ENCODE data around the gene TMEM154.
A peak's percentile ranks its signal among the peaks of the same experiment; 100 is the strongest.

Gene TMEM154

GRCh38 chr4:152579916-152580315, 99.9 kb downstream of the TMEM154 start:
- no peak for TF ChIP-seq CTCF (conservative IDR thresholded peaks at IDR 0.05)
- no peak overlapping the region for H3K27ac ChIP-seq

DNA sequence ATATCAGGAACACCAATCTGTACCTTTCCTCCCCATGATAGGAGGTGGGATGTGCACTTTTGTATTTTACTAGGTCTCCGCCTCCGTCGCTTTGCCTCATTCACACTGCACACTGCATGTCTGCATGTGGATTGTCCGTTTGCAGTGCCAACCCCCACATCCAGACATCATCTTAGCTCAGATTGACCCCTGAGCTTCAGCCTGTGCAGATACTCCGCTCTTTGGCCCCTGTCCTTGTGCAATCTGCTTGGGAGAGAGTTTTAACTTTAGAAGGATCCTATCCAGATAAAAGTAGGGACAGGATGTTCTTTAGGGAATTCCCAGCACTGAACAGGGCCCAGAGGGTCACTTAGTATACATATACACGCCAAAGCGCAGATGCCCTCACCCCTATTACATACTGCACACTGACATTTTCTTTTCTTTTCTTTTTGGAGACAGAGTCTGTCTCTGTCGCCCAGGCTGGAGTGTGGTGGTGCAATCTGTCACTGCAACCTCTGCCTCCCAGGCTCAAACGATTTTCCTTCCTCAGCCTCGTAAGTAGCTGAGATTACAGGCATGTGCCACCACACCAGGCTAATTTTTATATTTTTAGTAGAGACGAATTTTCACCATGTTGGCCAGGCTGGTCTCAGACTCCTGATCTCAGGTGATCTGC, 100.6 kb downstream of the TMEM154 start:
- no peak overlapping the region for H3K27ac ChIP-seq
- no peak for TF ChIP-seq CTCF (conservative IDR thresholded peaks at IDR 0.05)

DNA sequence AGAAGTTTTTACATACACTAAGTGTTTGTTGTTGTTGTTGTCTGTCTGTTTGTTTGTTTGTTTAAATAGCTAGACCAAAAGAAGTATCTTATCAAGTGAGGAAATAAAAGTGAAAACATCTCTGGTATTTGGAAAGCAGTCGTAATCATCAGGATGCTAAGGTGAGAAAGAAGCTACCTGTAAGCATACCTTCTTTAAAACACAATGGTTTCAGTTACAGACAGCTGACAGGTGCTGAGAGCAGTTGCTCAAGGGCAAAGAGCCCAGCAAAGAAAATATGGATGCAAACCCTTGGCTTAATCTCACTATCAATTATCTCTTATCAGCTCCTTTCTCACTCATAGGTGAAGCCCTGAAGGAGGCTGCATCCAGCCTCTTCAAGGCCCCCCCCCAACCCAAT, 101.1 kb downstream of the TMEM154 start:
- no peak overlapping the region for H3K27ac ChIP-seq
- no peak for TF ChIP-seq CTCF (conservative IDR thresholded peaks at IDR 0.05)

DNA sequence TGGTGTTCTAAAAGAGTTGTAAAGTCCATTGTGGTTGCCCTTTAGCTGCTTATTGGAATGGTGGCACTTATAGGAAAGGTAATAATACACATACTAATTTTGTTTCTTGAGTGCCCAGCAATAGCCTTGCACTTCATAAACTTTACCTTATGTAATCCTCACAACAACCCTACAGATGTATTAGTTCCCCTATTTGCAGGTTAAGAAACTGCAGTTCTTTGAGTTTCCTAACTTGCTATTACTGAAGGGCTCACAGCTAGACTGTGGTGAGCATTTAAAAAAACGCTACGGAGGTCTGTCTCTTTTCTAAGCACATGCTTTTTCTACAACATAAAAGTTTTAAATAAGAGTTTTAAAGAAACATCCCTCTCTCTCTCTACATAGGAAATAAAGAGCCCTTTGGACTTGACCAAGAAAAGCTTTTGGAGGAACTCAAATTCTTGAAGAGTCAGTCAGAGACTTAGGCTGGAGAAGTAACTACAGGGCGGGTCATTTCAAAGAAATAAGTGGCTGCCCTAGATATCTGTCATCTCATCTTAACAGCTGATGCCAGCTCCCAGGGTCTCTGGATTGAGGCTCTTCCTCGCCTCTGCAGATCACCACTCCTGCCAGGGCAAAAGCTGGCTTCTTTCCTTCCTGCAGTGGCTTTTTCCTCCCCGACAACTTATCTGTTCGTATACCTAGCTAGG, 101.9 kb downstream of the TMEM154 start:
- TF ChIP-seq CTCF (conservative IDR thresholded peaks at IDR 0.05): no peak

DNA sequence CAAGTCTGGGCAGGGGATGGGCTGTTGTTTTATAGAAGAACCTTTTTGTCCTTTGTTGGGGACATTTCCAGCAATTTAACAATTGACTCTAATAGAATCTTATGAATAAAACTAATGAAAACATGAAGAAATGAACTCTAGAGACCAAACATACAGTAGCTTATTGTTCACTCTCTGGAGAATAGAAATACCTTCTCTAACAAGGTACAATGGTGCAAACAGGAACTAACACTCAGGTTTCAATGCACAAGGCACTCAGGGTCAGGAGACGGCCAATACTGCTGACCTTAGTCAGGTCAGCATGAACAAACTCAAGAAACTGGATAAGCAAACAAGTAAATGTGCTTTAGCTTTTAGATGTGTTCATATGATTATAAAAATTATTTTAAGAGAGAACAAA, 104.3 kb downstream of the TMEM154 start:
- TF ChIP-seq CTCF (conservative IDR thresholded peaks at IDR 0.05): no peak
- H3K27ac ChIP-seq: peak overlapping the region; percentile 62

More for the DNA sequence above, 101.9 kb downstream of the TMEM154 start:
- no peak overlapping the region for H3K27ac ChIP-seq

- peak overlapping the region; percentile 41; the same call in 1 of the 2 replicates for H3K27ac ChIP-seq
- no peak for TF ChIP-seq CTCF (conservative IDR thresholded peaks at IDR 0.05)
Measured at GRCh38 chr4:152573861-152574260, 105.9 kb downstream of the TMEM154 start.

DNA sequence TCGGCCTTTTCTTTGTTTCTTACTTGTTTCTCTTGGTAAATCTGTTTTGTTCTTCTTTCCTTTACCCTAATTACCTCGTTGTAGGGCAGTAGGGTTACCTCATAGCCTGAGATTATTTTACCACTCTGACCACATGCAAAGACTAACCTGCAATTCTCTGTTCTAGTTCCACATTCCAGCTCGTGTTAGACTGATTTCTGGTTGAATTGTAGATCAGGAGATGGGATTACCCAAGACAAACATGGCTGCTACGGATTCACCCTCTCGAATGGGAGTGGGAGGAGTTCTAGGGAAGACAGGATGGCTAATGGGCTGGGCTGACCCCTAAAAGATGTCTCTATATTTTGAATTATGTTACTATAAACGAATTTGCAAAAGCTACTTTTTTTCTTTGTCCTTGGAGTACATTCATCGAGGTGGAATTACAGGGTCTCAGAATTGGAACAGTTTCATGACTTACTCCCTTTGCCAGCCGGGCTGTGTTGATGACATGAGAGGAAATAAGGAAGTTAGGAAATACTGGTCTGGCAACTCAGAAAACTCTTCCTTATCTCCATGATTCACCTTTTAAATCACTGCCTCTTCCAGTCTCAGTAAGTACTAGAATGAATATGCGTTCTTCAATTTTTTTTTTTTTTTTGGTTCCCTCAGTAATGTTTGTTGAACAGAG, 107.2 kb downstream of the TMEM154 start:
- TF ChIP-seq CTCF (conservative IDR thresholded peaks at IDR 0.05): no peak
- H3K27ac ChIP-seq: peak overlapping the region; percentile 41
